HepG2 (cell line): ENCODE results near the gene C1orf74. TPM values are rescaled to one million over a fixed set of nuclear protein-coding genes. Genes with fewer than 3 reads are reported as not detected.

Experiments
- CEBPG ChIP-seq: IDR thresholded peaks from 2 replicates; pipeline ENCODE4 v1.6.1; 2016
- HIVEP1 ChIP-seq: sonication (generic); formaldehyde crosslinking; IDR thresholded peaks from 2 replicates; pipeline ENCODE4 v1.4.0; 2020; ENCODE audit warnings: mild to moderate bottlenecking, missing genetic modification reagents
- IRF2 ChIP-seq: IDR thresholded peaks from 2 replicates; pipeline ENCODE4 v1.6.1; 2018; ENCODE audit warnings: missing genetic modification reagents, missing compliant biosample characterization
- MIXL1 ChIP-seq: IDR thresholded peaks from 2 replicates; pipeline ENCODE4 v1.6.1; 2016
- NCOA1 ChIP-seq: sonication (generic); formaldehyde crosslinking; IDR thresholded peaks from 2 replicates; pipeline ENCODE4 v1.9.0; 2021; ENCODE audit warnings: missing genetic modification reagents
- NFIB ChIP-seq: sonication (generic); formaldehyde crosslinking; IDR thresholded peaks from 2 replicates; pipeline ENCODE4 v1.9.0; 2021; ENCODE audit warnings: missing genetic modification reagents, mild to moderate bottlenecking, borderline replicate concordance
- NR2F1 ChIP-seq, 2 experiments: fragments of 450-650 bp in 1 of 2; formaldehyde crosslinking in 1 of 2; IDR thresholded peaks; 2 replicates each; pipeline versions ENCODE4 v1.5.0 to v1.6.1; 2016 to 2020; ENCODE audit warnings: mild to moderate bottlenecking in 1 of 2, missing compliant biosample characterization in 1 of 2, missing genetic modification reagents in 1 of 2, moderate library complexity in 1 of 2
- NRL ChIP-seq: sonication (generic); formaldehyde crosslinking; IDR thresholded peaks from 2 replicates; pipeline ENCODE4 v1.5.0; 2020; ENCODE audit warnings: missing genetic modification reagents, mild to moderate bottlenecking, moderate library complexity, borderline replicate concordance
- ONECUT2 ChIP-seq: sonication (generic); formaldehyde crosslinking; IDR thresholded peaks from 2 replicates; pipeline ENCODE4 v1.4.0; 2020; ENCODE audit warnings: missing genetic modification reagents
- PAWR ChIP-seq: sonication (generic); formaldehyde crosslinking; IDR thresholded peaks from 2 replicates; pipeline ENCODE4 v1.4.0; 2020; ENCODE audit warnings: missing genetic modification reagents, mild to moderate bottlenecking, borderline replicate concordance
- PTBP1 ChIP-seq: fragments of 200-400 bp; formaldehyde crosslinking; IDR thresholded peaks from 2 replicates; pipeline ENCODE4 v1.6.1; 2018; ENCODE audit warnings: low read length, low read depth; ENCODE audit not compliant: poor library complexity, severe bottlenecking
- TAF1 ChIP-seq: sonication (generic); formaldehyde crosslinking; IDR thresholded peaks from 2 replicates; pipeline ENCODE4 v1.4.0; 2020; ENCODE audit warnings: missing genetic modification reagents
- TEAD2 ChIP-seq: sonication (generic); formaldehyde crosslinking; IDR thresholded peaks from 2 replicates; pipeline ENCODE4 v1.9.0; 2021; ENCODE audit warnings: missing genetic modification reagents
- THAP11 ChIP-seq: IDR thresholded peaks from 2 replicates; pipeline ENCODE4 v1.6.1; 2016; ENCODE audit warnings: missing biosample characterization, missing genetic modification reagents
- U2AF2 ChIP-seq: fragments of 200-400 bp; formaldehyde crosslinking; IDR thresholded peaks from 2 replicates; pipeline ENCODE4 v1.6.1; 2017; ENCODE audit warnings: low read depth, mild to moderate bottlenecking, low read length
- ZBTB20 ChIP-seq: sonication (generic); formaldehyde crosslinking; IDR thresholded peaks from 2 replicates; pipeline ENCODE4 v1.8.1; 2023; ENCODE audit warnings: missing genetic modification reagents, low read depth, mild to moderate bottlenecking, borderline replicate concordance
- ZNF12 ChIP-seq: sonication (generic); formaldehyde crosslinking; IDR thresholded peaks from 2 replicates; pipeline ENCODE4 v1.5.0; 2020; ENCODE audit warnings: missing genetic modification reagents
- ZNF124 ChIP-seq: sonication (generic); formaldehyde crosslinking; IDR thresholded peaks from 2 replicates; pipeline ENCODE4 v1.4.0; 2020; ENCODE audit warnings: missing genetic modification reagents
- ZNF329 ChIP-seq: sonication (generic); formaldehyde crosslinking; IDR thresholded peaks from 2 replicates; pipeline ENCODE4 v1.9.0; 2021; ENCODE audit warnings: low read depth, mild to moderate bottlenecking, missing genetic modification reagents
- ZNF343 ChIP-seq: sonication (generic); formaldehyde crosslinking; IDR thresholded peaks from 2 replicates; pipeline ENCODE4 v1.4.0; 2020; ENCODE audit warnings: mild to moderate bottlenecking, missing genetic modification reagents
- ZNF543 ChIP-seq: sonication (generic); formaldehyde crosslinking; IDR thresholded peaks from 2 replicates; pipeline ENCODE4 v1.4.0; 2020; ENCODE audit warnings: mild to moderate bottlenecking, missing genetic modification reagents
- ZNF562 ChIP-seq: sonication (generic); formaldehyde crosslinking; IDR thresholded peaks from 2 replicates; pipeline ENCODE4 v1.8.0; 2022; ENCODE audit warnings: missing genetic modification reagents, borderline replicate concordance
- ZNF724P ChIP-seq: sonication (generic); formaldehyde crosslinking; IDR thresholded peaks from 2 replicates; pipeline ENCODE4 v1.8.0; 2022; ENCODE audit warnings: missing genetic modification reagents, borderline replicate concordance
- ZNF782 ChIP-seq: sonication (generic); formaldehyde crosslinking; IDR thresholded peaks from 2 replicates; pipeline ENCODE4 v1.4.0; 2020; ENCODE audit warnings: missing genetic modification reagents, mild to moderate bottlenecking, borderline replicate concordance
- polyA plus RNA-seq, 8 experiments: library from polyadenylated mRNA; depleted of rRNA in 3 of 8; stranded (reverse) in 7 of 8; unstranded in 1 of 8; fragments of >200 nt; fragmentation: Illumina TruSeq in 4 of 8; extraction: Trizol in 4 of 8; gene quantifications; 2 replicates each; pipeline versions ENCODE4 v1.2.1 to v1.2.3, GENCODE V29; 2011 to 2016; ENCODE audit warnings: low read depth in 4 of 8, missing spikeins in 1 of 8, mixed read lengths in 1 of 8; ENCODE audit not compliant: insufficient read depth in 1 of 8
- total RNA-seq, 5 experiments: library from RNA; depleted of rRNA; stranded (reverse); fragments of >200 nt; fragmentation: Illumina TruSeq; extraction: Trizol; gene quantifications; 2 replicates each; pipeline ENCODE4 v1.2.3, GENCODE V29; 2016; ENCODE audit warnings: low read depth in 1 of 5
- TF ChIP-seq, protein P1 (sequence below): sonication (generic); formaldehyde crosslinking; IDR thresholded peaks from 2 replicates; pipeline ENCODE4 v1.4.0; 2020; ENCODE audit warnings: missing genetic modification reagents
- TF ChIP-seq, protein P2 (sequence below): sonication (generic); formaldehyde crosslinking; IDR thresholded peaks from 2 replicates; pipeline ENCODE4 v1.8.0; 2022; ENCODE audit warnings: mild to moderate bottlenecking, missing genetic modification reagents; ENCODE audit not compliant: insufficient replicate concordance
- TF ChIP-seq, protein P3 (sequence below): sonication (generic); formaldehyde crosslinking; IDR thresholded peaks from 2 replicates; pipeline ENCODE4 v1.5.0; 2020; ENCODE audit warnings: missing genetic modification reagents

Gene C1orf74
- total and polyA plus RNA-seq, 2 of the 13 experiments (the other 11 are each of a cell fraction or from before 2014, with no cell fraction given), result 0.33 to 0.71 TPM

DNA sequence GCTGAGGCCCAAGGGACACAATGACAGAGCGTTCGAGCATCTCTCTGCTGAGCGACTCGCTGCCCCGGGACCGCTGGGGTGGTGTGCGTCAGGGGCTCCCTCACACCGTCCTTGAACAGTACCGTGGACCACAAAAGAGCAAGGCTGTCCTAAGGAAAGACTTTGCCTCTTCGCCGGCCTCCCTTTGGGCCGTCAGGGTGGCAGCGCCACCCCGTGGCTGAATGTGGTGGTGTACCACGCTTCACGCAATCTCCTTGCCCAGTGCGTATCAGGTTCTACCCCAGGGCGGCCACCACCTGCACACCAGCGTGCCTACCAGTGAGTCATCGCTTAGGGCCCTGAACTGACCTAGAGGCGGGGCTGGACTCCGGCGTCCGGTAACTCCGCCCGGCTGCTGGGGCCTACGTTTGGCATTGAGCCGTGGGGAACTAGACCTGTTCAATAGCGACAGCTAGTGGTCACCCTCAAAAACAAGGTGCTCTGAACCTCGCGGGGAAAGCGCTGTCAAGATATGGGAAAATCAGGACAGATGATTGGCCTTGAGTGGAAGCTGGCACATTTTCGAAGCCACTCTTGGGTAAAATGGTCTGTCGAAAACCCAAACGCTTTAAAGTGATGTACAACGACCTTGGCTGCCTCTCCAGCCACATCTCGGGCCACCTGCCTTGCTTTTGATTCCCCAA, 36.6 kb downstream of the C1orf74 start (continued):
- TF ChIP-seq, protein P1, sequence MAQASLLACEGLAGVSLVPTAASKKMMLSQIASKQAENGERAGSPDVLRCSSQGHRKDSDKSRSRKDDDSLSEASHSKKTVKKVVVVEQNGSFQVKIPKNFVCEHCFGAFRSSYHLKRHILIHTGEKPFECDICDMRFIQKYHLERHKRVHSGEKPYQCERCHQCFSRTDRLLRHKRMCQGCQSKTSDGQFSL (CRISPR knock-in tag), result no peak
- TF ChIP-seq ZNF724P (CRISPR knock-in tag) (peak; percentile 78; the same call in 1 of the 2 replicates), PAWR (CRISPR knock-in tag) (no peak), NR2F1 (CRISPR knock-in tag; IDR thresholded peaks at IDR 0.05) (peak in 1 of 2 experiments; percentile 60; a peak in 2 of 4 replicates), TEAD2 (CRISPR knock-in tag) (no peak), ZNF343 (CRISPR knock-in tag) (no peak), MIXL1 (CRISPR knock-in tag) (0 out of 2 replicates have a peak, but pooled peaks have one; percentile 34), U2AF2 (no peak), TAF1 (no peak), CEBPG (peak; percentile 61), NRL (CRISPR knock-in tag) (no peak; the same call in 1 of the 2 replicates), ZNF782 (peak; percentile 83; the same call in 1 of the 2 replicates), PTBP1 (peak; percentile 73), ZNF329 (CRISPR knock-in tag) (no peak), ZNF12 (peak; percentile 90; the same call in 1 of the 2 replicates), THAP11 (CRISPR knock-in tag) (peak; percentile 49; the same call in 1 of the 2 replicates), ZNF543 (peak; percentile 65; the same call in 1 of the 2 replicates), ZNF562 (CRISPR knock-in tag) (no peak), NFIB (no peak), ZBTB20 (CRISPR knock-in tag) (no peak; the same call in 1 of the 2 replicates), ONECUT2 (CRISPR knock-in tag) (no peak), IRF2 (CRISPR knock-in tag) (peak; percentile 67; the same call in 1 of the 2 replicates), NCOA1 (CRISPR knock-in tag) (no peak), ZNF124 (no peak), HIVEP1 (CRISPR knock-in tag) (no peak)
- TF ChIP-seq, protein P2, sequence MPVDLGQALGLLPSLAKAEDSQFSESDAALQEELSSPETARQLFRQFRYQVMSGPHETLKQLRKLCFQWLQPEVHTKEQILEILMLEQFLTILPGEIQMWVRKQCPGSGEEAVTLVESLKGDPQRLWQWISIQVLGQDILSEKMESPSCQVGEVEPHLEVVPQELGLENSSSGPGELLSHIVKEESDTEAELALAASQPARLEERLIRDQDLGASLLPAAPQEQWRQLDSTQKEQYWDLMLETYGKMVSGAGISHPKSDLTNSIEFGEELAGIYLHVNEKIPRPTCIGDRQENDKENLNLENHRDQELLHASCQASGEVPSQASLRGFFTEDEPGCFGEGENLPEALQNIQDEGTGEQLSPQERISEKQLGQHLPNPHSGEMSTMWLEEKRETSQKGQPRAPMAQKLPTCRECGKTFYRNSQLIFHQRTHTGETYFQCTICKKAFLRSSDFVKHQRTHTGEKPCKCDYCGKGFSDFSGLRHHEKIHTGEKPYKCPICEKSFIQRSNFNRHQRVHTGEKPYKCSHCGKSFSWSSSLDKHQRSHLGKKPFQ (CRISPR knock-in tag), result peak; percentile 44
- TF ChIP-seq, protein P3, sequence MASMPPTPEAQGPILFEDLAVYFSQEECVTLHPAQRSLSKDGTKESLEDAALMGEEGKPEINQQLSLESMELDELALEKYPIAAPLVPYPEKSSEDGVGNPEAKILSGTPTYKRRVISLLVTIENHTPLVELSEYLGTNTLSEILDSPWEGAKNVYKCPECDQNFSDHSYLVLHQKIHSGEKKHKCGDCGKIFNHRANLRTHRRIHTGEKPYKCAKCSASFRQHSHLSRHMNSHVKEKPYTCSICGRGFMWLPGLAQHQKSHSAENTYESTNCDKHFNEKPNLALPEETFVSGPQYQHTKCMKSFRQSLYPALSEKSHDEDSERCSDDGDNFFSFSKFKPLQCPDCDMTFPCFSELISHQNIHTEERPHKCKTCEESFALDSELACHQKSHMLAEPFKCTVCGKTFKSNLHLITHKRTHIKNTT, result no peak
